T-helper 1 cell (primary cell): ENCODE results near the gene OR4D11.

Experiments used
- DNase-seq, 5 donors: peaks; one replicate each; pipeline ENCODE4 v3.0.0-alpha.2; 2012 to 2020

Gene OR4D11

DNA sequence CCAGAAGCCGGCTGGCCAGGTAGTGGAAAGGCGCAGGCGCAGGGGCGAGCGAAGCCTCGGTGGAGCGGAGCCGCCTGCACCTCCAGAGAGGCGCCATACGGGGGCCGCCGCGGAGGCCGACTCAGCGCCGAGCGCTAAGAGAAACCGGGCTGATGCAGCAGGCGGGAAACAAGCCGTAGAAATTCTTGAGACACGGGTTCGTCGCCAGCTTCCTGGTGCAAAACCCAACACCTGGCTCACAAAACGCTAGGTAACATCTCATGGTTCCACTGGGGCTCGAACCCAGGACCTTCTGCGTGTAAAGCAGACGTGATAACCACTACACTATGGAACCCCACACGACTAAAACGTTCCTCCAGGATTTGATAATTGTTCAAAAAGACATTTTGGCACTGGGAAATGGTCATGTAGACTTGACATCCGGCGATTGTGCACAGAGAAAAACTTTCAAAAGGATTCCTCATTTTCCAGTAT, 47.0 kb downstream of the OR4D11 start:
- DNase-seq: peak; percentile 65 to 88 (median 79)

DNA sequence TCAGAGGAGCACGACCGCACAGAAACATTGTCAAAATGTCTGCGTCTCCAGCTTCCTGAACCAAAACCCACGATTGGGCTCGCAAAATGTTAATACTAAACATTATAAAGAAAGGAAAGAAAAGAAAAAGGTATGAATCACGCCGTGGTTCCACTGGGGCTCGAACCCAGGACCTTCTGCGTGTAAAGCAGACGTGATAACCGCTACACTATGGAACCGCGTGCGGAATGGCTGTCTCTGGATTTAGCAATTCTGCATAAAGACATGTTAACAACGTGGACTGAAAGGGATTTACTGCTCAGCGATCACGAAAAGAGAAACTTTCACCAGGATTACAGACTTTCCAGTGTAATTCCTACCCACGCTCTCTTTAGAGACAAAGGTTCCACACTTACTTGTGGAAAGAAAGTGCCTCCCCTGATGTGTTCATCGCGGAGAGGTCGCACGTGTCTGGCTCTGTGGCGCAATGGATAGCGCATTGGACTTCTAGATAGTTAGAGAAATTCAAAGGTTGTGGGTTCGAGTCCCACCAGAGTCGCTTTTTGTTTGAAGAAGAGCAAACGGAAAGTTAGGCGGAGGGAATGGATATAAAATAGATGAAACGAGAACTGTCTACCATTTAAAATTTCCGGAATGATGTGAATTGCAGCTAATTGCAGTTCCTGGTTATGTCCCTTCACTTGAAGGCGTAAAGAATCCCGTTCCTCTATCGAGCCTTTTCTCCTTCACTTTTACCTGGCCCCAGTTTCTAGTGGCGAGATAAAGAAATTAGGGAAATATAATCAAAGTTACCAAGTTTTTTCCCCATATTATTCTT, 47.7 kb downstream of the OR4D11 start:
- DNase-seq: peak; percentile 38 to 80 (median 66)

- DNase-seq: no peak
These were observed 48.5 kb downstream of the OR4D11 start for GRCh38 chr11:59551659-59552521.

DNA sequence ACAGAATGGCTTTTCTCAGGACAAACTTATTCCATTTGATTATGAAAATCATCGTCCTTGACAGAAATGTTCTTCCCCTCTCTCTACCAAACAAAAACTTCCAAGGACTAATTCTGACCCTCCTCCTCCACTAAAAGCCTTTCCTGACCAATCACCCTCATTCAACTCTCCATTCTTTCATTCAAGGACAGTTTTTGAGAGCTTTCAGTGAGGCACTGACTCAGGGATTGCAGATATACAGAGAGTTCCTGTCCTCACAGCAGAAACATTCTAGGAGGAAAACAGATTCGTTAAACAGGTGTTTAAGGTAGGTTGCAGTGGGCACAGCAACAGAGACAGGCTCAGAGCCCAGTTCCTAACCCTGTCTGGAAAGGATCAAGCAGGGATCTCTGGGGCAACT, 49.5 kb downstream of the OR4D11 start:
- DNase-seq: no peak

DNA sequence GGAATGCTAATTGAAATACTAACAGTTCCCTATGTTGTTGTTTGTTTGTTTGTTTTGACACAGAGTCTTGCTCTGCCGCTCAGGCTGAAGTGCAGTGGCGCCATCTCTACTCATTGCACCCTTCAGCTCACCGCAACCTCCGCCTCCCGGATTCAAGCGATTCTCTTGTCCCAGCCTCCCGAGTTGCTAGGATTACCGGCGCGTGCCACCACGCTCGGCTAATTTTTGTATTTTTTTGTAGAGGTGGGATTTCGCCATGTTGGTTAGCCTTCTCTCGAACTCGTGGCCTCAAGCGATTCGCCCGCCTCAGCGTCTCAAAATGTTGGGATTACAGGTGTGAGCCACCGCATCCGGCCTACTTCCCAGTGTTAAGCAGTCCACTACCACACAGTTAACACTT, 49.9 kb downstream of the OR4D11 start:
- DNase-seq: no peak
